HTR-8/SVneo (cell line): Measurements from ENCODE around the gene OR6C4.
"Not testable (repeated sequence)": the region's sequence is repeated elsewhere in the genome, so short reads cannot be mapped to it uniquely, and the experiment has no call there.

Experiments used
- DNase-seq: peaks from one replicate; pipeline ENCODE4 v3.0.0; 2011; ENCODE audit warnings: low spot score, mixed read lengths; ENCODE audit not compliant: insufficient read length
- FAIRE-seq: peaks from 2 replicates; lab custom pipeline; 2011; peaks lifted over from hg19 to GRCh38; lab: Jason Lieb, UNC

OR6C4 gene

DNA sequence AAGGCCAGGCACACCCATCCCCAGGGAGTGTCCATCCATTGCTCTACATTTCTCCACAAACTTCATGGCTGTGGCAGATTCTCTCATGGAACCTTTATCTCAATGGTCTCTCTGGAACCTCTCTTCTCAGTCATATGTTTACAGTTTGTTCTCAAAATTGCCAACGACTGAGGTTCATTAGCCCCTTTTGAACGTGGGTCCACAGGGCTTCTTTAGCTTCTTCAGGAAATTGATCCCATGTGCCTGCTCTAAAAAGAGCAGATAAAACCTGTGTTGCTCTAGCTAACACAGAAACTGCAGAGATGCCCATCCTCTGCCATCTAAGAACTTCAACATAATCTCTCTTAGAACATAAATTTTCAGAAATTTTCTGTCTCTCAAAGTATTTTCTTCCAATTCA is at the start of gene OR6C4:
Gene OR6C4, plus strand, starts transcription at position 301 of the 400 bp plus-strand sequence. CDS start 1,625 bp downstream, outside the sequence.
- FAIRE-seq (no peak), DNase-seq (no peak)

DNA sequence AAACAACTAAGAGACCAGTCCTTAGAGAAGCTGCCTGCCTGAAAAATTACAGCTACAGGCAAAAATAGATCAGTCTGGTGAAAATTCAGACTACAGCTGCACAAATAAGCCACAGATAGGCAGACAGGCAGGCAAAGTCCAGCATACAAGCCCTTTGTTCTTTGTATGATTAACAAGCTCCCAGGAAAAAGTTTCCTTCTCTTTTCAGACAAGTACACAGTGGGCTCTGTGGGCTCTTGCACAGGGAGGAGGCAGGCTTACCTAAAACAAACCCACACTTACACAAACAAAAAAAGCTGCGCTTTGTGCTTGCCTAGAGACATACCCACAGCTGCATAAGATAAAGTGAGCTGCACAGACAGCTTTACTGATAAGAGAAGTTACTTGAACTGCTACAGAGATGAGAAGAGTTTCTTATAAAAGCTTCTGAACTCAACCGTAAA is 49.6 kb upstream of the OR6C4 start:
- DNase-seq (no peak), FAIRE-seq (no peak)

DNA sequence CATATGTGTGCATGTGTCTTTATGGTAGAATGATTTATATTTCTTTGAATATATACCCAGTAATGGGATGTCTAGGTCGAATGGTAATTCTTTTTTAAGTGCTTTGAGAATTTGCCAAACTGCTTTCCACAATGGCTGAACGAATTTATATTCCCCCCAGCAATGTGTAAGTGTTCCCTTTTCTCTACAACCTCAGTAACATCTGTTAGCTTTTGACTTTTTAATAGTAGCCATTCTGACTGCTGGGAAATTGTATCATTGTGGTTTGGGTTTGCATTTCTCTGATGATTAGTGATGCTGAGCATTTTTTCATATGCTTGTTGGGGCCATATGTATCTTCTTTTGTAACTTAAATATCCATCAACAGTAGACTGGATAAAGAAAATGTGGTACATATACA is 47.8 kb upstream of the OR6C4 start:
- FAIRE-seq (no peak), DNase-seq (no peak)

DNA sequence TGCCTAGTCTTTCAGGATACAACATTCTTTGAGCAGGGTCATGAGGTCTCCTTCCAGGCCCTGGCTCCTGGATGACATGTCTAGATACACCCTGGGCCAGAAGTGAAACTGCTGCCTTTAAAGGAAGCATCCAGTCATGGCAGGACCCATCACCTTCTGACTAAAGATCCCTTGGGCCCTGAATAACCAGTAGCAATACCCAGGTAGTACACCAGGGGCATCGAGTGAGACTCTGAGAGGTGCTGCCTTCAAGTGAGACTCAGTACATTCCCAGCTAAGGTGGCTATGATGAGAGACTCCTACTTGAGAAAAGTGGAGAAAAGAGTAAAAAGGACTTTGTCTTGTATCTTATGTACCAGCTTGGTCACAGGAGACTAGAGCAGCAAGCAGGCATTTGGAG is 33.7 kb upstream of the OR6C4 start:
- DNase-seq = no peak
- no peak for FAIRE-seq

DNA sequence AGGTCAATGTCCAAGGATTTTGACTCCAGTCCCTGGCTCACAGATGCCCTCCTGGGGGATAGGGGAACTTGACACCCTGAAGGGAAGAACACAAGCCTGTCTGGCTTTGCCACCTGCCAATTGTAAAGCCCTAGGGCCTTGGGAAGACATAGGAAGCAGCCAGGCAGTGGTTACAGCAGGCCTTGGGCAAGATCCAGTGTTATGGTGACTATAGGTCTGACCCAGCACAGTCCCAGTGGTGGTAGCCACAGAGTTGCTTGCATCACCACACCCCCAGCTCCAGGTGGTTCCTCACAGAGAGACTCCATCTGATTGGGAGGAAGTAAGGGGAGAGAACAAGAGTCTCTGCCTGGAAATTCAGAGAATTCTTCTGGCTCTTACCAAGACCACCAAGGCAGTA is 33.0 kb upstream of the OR6C4 start:
- no peak for FAIRE-seq
- no peak for DNase-seq

DNA sequence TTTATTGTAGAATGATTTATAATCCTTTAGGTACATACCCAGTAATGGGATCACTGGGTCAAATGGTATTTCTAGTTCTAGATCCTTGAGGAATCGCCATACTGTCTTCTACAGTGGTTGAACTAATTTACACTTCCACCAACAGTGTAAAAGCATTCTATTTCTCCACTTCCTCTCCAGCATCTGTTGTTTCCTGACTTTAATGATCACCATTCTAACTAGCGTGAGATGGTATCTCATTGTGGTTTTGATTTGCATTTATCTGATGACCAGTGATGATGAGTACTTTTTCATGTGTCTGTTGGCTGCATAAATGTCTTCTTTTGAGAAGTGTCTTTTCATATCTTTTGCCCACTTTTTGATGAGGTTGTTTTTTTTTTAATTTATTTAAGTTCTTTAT is 1.2 kb upstream of the OR6C4 start:
- DNase-seq, FAIRE-seq: not testable (repeated sequence)

DNA sequence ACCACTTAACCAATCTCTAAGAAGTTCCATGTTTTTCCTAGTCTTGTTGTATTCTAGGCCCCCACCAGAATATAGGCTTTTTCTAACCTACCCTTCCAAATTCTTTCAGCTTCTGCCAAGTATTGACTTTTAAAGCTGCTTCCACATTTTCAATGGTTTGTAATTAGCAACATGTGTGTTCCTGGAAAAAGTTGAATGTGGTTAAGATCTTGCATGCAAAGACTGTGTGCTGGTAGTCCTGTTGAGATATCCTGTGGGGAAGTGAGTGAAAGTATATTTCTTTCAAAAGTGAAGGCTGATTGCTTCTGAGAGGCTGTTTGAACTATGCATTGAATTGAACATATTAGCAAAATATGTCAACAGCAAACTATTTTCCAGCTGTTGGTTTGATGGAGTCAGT is 646 bp upstream of the OR6C4 start:
- no peak for FAIRE-seq
- DNase-seq = no peak

DNA sequence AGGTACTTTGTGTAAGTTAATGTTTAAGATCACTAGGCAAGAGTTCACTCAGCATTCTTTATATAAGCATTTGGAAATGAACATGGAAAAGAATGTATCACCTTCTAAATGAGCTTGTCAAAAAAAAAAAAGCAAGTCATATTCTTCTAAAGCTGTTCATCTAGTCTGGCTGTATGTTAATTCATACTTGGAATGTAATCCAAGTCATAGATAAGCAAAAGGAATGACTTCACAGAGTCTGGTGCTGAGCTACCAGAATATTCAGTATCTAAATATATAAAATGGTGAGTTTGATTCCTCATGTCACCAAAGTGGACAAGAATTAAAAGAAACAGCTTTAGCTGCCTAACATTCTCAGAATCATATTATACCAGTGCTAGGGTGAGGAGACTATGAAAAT is 4.9 kb downstream of the OR6C4 start:
- no peak for DNase-seq
- FAIRE-seq = no peak

DNA sequence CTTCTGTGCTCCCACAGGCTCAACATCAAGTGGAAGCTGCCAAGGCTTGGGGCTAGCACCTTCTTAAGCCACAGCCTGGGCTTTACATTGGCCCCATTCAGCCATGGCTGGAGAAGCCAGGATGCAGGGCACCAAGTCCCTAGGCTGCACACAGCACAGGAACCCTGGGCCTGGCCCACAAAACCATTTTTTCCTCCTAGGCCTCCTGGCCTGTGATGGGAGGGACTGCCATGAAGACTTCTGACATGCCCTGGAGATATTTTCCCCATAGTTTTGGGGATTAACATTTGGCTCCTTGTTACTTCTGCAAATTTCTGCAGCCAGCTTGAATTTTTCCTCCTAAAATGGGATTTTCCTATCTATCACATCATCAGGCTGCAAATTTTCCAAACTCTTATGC is 20.7 kb downstream of the OR6C4 start:
- DNase-seq, FAIRE-seq: not testable (repeated sequence)

DNA sequence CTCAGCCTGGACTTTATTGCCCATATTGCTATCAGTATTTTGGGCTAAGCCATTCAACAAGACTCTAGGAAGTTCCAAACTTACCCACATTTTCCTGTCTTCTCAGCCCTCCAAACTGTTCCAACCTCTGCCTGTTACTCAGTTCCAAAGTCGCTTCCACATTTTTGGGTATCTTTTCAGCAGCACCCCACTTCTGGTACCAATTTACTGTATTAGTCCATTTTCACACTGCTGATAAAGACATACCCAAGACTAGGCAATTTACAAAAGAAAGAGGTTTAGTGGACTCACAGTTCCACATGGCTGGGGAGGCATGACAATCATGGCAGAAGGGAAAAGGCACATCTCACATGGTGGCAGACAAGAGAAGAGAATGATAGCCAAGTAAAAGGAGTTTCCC is 21.3 kb downstream of the OR6C4 start:
- not testable (repeated sequence) for DNase-seq, FAIRE-seq

DNA sequence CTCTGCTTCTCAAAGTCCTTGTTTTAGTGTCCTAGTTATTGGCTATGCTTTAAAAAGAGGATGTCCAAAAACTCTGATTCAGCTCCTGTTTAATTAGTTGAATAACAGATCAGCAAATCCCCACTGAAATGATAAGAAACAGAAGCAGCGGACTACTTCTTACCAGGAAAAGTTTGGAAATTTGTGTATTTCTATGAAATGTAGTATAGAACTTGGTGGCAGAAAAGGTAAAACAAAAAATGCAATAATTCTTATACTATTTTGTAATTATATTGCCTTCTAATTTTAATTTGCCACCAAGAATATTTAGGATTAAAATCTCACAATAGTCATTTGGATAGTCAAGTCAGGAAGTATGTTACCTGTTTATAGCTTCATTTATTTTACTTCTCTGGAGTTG is 22.8 kb downstream of the OR6C4 start, which contains the start of gene OR2AP1:
Gene OR2AP1, plus strand, starts transcription at position 301 of the 400 bp plus-strand sequence. CDS start 1,947 bp downstream, outside the sequence.
- FAIRE-seq = no peak

DNA sequence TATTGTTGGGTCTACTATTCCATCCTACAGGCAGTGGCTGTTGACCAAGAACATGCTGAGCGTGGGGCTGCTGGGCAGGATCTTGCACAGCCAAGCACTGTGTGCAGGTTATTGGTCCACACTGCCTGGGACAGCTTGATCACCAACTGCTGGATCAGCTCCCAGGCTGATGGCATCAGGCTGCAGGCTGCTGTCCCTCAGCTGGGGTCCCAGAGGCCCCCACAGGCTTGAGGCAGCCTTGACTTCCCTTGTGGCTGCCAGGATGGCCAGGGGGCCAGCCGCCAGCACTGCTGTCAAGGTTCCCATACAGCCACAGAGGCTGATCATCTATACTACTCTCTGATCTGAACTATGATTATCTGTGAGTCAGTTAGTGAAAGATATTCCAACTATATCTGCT is 32.7 kb downstream of the OR6C4 start:
- DNase-seq (no peak), FAIRE-seq (no peak)

More for the DNA sequence above, 22.8 kb downstream of the OR6C4 start, which contains the start of gene OR2AP1:
- DNase-seq = no peak

DNA sequence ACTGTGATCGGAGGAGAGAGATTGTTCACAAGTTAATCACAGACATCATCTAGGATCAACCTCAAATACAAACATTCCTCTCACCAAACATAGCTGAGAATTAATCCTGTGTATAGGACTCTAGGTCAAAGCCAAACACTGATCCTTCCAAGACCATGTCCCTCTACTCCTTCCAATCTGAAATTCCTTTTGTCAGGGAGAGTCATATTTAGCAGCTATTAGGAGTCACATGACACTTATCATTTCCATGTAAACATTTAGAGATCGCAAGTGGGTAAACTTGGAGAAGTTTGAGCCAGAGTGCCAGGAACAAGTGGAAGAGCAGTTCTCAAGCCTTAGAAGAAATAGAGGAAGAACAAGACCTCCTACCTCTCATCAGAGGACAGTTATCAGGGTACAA is 36.4 kb downstream of the OR6C4 start:
- DNase-seq (no peak), FAIRE-seq (no peak)

DNA sequence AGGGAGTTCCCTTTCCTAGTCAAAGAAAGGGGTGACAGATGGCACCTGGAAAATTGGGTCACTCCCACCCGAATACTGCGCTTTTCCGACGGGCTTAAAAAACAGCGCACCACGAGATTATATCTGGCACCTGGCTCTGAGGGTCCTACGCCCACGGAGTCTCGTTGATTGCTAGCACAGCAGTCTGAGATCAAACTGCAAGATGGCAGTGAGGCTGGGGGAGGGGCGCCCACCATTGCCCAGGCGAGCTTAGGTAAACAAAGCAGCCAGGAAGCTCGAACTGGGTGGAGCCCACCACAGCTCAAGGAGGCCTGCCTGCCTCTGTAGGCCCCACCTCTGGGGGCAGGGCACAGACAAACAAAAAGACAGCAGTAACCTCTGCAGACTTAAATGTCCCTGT is 40.8 kb downstream of the OR6C4 start:
- not testable (repeated sequence) for FAIRE-seq

More for the DNA sequence above, 40.8 kb downstream of the OR6C4 start:
- DNase-seq = not testable (repeated sequence)
